GM10266 (cell line): ENCODE measurements around the gene MMP15.

ENCODE experiments used
- DNase-seq: peaks from one replicate; pipeline ENCODE4 v3.0.0; 2012; ENCODE audit errors: extremely low spot score
- TF ChIP-seq, protein P1 (sequence below): IDR thresholded peaks from 2 replicates; pipeline ENCODE4 v1.5.1; 2012; ENCODE audit warnings: mild to moderate bottlenecking, low read depth; ENCODE audit not compliant: control insufficient read depth, insufficient read depth; ENCODE audit errors: missing control alignments

MMP15 gene

DNA sequence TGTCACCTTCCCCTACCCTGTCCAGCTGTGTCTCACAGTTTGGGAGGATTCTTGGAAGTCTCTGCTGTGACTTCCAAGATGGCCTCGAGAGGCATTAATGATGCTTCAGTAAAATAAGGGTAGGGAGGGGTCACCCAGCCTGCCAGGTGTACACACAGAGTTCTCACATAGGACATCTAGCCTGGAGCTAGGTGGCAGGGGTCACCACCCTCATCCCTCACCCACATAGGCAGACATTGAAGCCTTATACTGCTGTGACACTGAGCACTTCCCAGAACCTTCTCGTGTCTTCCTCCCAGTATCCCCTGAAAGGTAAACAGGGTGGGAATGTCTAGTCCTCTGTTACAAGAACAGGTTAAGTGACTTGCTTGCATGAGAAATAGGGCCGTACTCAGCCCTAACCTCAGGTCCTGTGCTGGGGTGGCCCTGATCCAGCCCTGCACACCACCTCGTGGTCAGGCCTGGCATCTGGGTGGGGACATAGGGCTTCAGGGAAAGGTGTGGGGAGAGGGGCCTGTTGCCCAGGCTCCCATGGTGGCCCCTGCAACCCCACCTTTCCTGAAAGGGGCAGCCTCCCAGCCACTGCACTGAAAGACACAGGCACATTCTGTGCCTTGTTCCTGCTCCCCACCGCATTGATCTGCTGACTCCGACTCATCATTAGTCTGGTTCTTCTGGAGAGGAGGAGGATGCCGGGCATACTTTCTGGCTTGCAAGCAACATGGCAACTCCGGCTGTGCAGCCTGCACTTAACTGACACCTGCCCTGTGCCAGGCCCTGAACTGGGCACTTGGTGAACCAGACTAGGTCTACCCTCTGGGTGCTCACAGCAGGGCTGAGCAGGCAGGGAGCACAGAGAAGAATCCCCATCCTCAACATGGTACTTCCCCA is 3.6 kb upstream of the MMP15 start:
- no peak for DNase-seq
- TF ChIP-seq, protein P1, sequence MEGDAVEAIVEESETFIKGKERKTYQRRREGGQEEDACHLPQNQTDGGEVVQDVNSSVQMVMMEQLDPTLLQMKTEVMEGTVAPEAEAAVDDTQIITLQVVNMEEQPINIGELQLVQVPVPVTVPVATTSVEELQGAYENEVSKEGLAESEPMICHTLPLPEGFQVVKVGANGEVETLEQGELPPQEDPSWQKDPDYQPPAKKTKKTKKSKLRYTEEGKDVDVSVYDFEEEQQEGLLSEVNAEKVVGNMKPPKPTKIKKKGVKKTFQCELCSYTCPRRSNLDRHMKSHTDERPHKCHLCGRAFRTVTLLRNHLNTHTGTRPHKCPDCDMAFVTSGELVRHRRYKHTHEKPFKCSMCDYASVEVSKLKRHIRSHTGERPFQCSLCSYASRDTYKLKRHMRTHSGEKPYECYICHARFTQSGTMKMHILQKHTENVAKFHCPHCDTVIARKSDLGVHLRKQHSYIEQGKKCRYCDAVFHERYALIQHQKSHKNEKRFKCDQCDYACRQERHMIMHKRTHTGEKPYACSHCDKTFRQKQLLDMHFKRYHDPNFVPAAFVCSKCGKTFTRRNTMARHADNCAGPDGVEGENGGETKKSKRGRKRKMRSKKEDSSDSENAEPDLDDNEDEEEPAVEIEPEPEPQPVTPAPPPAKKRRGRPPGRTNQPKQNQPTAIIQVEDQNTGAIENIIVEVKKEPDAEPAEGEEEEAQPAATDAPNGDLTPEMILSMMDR = no peak

DNA sequence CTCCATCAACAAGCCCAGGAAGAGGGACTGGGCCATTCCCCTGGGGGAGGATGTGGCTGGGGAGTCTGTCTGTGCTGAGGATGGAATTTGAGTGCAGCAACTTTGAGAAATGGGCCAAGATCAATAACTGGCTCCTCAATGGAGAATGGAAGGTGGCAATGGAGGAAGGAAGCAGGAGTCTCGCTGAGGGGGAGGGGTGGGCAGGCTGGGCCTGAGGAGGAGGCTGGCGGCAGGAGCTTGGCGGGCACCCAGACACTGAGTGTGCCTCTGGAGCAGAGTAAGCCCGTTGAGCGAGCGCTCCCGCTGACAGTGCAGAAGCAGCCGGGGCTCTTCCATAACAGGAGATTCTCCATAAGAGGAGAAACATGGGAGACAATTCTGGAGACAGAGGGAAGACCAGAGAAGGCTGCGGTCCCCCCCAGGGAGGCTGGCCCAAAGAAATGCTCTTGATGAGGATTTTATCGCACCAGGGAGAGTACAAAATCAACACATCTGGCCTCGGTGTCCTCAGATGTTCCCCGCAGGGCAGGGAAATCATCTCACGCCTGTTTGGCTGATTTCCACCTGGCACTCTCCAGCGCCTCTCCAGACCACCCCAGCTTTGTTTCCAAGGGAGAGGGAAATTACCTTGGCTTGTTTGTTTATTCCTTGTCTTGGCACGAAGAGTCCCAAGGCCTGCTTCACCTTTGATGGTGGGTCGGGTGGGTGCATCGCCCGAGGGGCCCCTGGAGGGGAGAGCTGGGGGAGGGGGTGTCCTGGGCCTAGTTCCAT is 2.8 kb upstream of the MMP15 start:
- DNase-seq = no peak
- TF ChIP-seq, protein P1 = no peak

DNA sequence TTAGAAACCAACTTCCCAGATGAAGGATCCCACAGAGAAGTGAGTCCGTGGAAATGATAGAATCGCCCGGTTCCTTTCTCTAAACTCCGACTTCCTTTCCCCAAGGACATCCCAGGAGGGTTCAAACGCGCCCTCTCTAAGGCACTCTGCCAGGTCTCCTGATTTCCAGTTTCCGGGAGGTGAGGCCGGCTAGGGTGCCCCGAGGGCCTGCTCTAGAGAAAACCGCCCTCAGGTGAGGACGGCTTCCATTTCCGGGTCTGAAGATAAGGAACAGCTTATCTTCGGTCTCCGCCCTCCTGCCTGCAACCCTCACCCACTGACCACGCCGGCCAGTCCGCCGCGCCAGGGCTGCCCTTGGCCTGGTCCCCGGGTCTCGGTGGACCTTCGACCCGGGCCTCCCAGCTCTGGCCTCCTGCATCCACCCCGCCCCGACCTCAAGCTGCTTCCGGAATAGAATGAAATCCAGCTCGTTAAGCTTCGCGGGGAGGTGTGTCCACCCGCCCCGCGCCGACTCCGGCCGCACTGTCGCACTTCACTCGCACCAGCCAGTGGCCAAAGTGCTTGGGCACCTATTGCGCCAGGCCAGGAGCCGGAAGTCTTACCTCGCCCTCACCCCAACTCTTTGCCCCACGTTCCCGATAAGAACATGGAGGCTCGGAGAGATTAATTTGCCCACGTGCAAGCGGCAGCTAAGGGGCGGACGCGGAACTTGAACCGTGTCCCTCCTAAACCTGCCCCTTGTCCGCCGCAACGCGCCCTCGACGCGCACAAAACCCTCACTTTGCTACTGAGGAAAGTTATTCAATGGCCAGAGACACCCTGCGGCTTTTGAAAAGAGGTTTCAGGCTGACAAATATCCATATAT is 836 bp upstream of the MMP15 start:
- no peak for DNase-seq
- TF ChIP-seq, protein P1 = no peak

DNA sequence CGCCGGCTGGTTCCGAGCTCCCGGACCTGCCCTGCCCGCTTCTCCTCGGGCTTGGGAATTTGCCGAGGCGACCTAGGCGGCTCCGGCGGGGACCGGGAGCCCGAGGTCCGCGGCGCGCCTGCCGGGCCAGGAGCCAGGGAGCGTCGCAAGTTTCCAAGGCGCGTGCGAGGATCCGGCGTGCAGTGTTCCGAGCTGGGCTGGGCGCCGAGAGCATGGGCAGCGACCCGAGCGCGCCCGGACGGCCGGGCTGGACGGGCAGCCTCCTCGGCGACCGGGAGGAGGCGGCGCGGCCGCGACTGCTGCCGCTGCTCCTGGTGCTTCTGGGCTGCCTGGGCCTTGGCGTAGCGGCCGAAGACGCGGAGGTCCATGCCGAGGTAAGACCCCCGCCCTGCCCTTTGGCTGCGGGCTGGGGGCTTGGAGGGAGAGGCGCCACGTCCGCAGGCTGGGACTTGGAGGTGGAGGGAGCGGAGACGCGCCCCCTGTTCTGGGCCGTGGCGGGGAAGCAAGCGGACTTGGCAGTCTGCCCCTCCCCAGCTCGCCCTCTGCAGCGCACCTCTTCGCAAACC is 668 bp downstream of the MMP15 start:
- no peak for DNase-seq

DNA sequence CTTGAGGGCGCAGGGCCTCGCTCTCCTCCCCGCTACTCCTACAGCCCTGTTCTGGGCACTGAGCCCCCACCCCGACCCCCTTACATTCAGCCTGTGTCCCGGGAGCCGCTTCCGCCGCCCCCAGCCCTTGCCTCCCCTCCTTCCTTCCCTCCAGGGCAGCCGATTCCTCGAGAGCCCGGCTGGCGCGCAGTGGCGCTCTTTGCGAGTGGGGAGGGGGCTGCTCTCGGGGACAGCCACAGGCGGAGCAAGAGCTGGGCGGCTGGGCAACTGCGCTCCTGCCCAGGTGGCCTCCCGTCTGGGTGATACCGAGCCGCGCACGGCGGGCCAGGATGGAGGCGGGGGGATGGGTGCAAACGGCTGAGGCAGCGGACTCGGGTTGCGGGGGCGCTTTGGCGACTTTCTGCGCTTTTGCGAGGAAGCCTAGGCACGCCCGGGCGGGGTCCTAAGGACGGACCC is 1.2 kb downstream of the MMP15 start:
- no peak for DNase-seq
- TF ChIP-seq, protein P1 = no peak

More for the DNA sequence above, 668 bp downstream of the MMP15 start:
- TF ChIP-seq, protein P1 = no peak

DNA sequence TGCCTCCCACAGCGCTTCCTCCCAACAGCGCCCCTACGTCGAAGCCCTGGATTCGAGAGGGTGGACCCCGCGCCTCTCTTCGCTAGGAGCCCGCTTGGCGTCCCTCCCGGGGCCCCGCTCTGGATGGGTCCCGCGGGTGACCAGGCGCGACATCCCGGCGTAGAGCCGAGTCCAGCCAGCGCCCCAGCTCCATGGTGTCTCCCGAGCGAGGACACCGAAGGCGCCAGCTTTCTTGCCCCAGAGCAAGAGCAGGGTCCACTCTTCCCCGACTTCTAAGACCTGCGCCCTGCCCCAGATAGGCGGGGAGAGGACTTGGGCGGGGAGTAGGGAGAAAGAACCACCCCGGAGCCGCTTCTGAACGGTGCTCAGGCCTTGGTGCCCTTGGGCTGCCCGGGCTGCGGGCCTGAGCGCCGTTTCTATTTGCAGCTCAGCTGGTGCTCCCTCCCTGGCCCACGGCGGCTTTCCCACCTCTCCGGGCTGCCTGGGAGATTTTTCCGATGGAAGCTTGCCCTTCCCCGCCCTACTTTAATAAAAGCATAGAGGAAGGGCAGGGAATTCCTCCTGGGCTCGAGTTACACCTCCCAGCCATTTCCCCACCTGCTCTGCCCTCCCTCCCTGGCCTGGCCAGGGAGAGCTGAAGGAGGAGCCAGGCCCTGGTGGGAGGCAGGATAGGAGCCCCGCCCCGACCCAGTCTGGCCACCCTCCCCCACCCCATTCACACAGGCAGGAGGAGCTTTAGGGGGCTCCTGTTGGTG is 1.8 kb downstream of the MMP15 start:
- no peak for DNase-seq
- TF ChIP-seq, protein P1 = no peak
